ENCODE results near the gene RANGRF. TPM values are rescaled to one million over a fixed set of nuclear protein-coding genes. Genes with fewer than 3 reads are reported as not detected.

The RANGRF gene
- total RNA-seq, 2 experiments from 2014 or later: 44.1 to 47.8 TPM

GRCh38 chr17:8311131-8311790 is 22.8 kb downstream of the RANGRF start:
- no peaks in the 10 kb centered on the region for H3K36me3 Mint-ChIP-seq (ENCODE audit: low read depth)
- POLR2A ChIA-PET: no interaction called here
- intact Hi-C loops (cut with micrococcal nuclease): no loop called here
- CTCF ChIA-PET: no interaction called here
- H3K27ac Mint-ChIP-seq: no peak overlapping the region
- H3K27me3 Mint-ChIP-seq: peaks cover 3% of the 10 kb centered on the region
- H3K4me1 Mint-ChIP-seq (ENCODE audit: low read depth): no peaks in the 10 kb centered on the region
- TF ChIP-seq CTCF (IDR thresholded peaks at IDR 0.05): no peak
- H3K4me3 Mint-ChIP-seq: no peak overlapping the region
- no peak for DNase-seq
- H3K9me3 Mint-ChIP-seq: no peaks in the 10 kb centered on the region
- no peak for ATAC-seq

GRCh38 chr17:8312251-8312650 is 23.8 kb downstream of the RANGRF start:
- no peak overlapping the region for H3K27ac Mint-ChIP-seq
- ChIA-PET CTCF (no interaction called here), POLR2A (no interaction called here)
- no peaks in the 10 kb centered on the region for H3K36me3 Mint-ChIP-seq (ENCODE audit: low read depth)
- ATAC-seq (no peak), DNase-seq (no peak)
- H3K4me3 Mint-ChIP-seq: no peak overlapping the region
- no peak for TF ChIP-seq CTCF (IDR thresholded peaks at IDR 0.05)
- H3K27me3 Mint-ChIP-seq: peaks cover 3% of the 10 kb centered on the region
- no peaks in the 10 kb centered on the region for H3K4me1 Mint-ChIP-seq (ENCODE audit: low read depth)
- no peaks in the 10 kb centered on the region for H3K9me3 Mint-ChIP-seq
- intact Hi-C loops (cut with micrococcal nuclease): no loop called here

- no peaks in the 10 kb centered on the region for H3K36me3 Mint-ChIP-seq (ENCODE audit: low read depth)
- H3K27ac Mint-ChIP-seq: no peak overlapping the region
- H3K4me3 Mint-ChIP-seq: no peak overlapping the region
- ATAC-seq (no peak), DNase-seq (no peak)
- no peak for TF ChIP-seq CTCF (IDR thresholded peaks at IDR 0.05)
- no peaks in the 10 kb centered on the region for H3K9me3 Mint-ChIP-seq
- no peaks in the 10 kb centered on the region for H3K4me1 Mint-ChIP-seq (ENCODE audit: low read depth)
- intact Hi-C loops (cut with micrococcal nuclease): no loop called here
- H3K27me3 Mint-ChIP-seq: peaks cover 3% of the 10 kb centered on the region
- POLR2A ChIA-PET: no interaction called here
- CTCF ChIA-PET: no interaction called here
Measured at GRCh38 chr17:8312726-8313600, 24.5 kb downstream of the RANGRF start.

GRCh38 chr17:8314797-8315763 is 26.6 kb downstream of the RANGRF start:
- CTCF ChIA-PET: no interaction called here
- no peak overlapping the region for H3K27ac Mint-ChIP-seq

More at GRCh38 chr17:8314797-8315763, 26.6 kb downstream of the RANGRF start:
- Mint-ChIP-seq H3K4me1 (ENCODE audit: low read depth) (no peaks in the 10 kb centered on the region), H3K9me3 (no peaks in the 10 kb centered on the region), H3K27me3 (peaks cover 3% of the 10 kb centered on the region), H3K4me3 (no peak overlapping the region), H3K36me3 (ENCODE audit: low read depth) (no peaks in the 10 kb centered on the region)
- ATAC-seq (no peak), DNase-seq (no peak)
- POLR2A ChIA-PET: interaction anchor here (1.3 kb wide), 1 partner anchor 141 kb away, joined by 3 read pairs; no protein-coding TSS in a partner anchor
- intact Hi-C loops (cut with micrococcal nuclease): no loop called here
- no peak for TF ChIP-seq CTCF (IDR thresholded peaks at IDR 0.05)

Data from activated CD8-positive, alpha-beta T cell treated with anti-CD3 and anti-CD28 coated beads for 36 hours (primary cell).